BE2C (cell line): ENCODE results near the gene MARCHF7.

Source experiments
- DNase-seq: peaks from one replicate; pipeline ENCODE4 v3.0.0-alpha.2; 2020
- H3K27me3 ChIP-seq: fragments of 250-450 bp; sonication (Bioruptor Pico); 2 replicates; pipeline ENCODE4 v1.5.1; 2020; ENCODE audit warnings: mild to moderate bottlenecking
- H3K36me3 ChIP-seq: fragments of 250-450 bp; sonication (Bioruptor Pico); 2 replicates; pipeline ENCODE4 v1.5.1; 2020; ENCODE audit warnings: mild to moderate bottlenecking
- H3K4me1 ChIP-seq: fragments of 250-450 bp; sonication (Bioruptor Pico); 2 replicates; pipeline ENCODE4 v1.5.1; 2020
- H3K4me3 ChIP-seq: 2 replicates; pipeline ENCODE4 v1.5.1; 2011; ENCODE audit warnings: low read depth, low read length
- H3K9me3 ChIP-seq: fragments of 250-450 bp; sonication (Bioruptor Pico); 2 replicates; pipeline ENCODE4 v1.5.1; 2020
- TF ChIP-seq, protein P1 (sequence below): IDR thresholded peaks from 2 replicates; pipeline ENCODE4 v1.5.1; 2012; ENCODE audit warnings: mild to moderate bottlenecking, low read depth, low read length

The MARCHF7 gene

GRCh38 chr2:159755788-159756187 is 43.5 kb downstream of the MARCHF7 start:
- no peaks in the 10 kb centered on the region for H3K9me3 ChIP-seq
- no peaks in the 10 kb centered on the region for H3K4me1 ChIP-seq
- no peak overlapping the region for H3K4me3 ChIP-seq
- DNase-seq, result no peak
- H3K27me3 ChIP-seq, result no peaks in the 10 kb centered on the region
- TF ChIP-seq, protein P1, sequence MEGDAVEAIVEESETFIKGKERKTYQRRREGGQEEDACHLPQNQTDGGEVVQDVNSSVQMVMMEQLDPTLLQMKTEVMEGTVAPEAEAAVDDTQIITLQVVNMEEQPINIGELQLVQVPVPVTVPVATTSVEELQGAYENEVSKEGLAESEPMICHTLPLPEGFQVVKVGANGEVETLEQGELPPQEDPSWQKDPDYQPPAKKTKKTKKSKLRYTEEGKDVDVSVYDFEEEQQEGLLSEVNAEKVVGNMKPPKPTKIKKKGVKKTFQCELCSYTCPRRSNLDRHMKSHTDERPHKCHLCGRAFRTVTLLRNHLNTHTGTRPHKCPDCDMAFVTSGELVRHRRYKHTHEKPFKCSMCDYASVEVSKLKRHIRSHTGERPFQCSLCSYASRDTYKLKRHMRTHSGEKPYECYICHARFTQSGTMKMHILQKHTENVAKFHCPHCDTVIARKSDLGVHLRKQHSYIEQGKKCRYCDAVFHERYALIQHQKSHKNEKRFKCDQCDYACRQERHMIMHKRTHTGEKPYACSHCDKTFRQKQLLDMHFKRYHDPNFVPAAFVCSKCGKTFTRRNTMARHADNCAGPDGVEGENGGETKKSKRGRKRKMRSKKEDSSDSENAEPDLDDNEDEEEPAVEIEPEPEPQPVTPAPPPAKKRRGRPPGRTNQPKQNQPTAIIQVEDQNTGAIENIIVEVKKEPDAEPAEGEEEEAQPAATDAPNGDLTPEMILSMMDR, result peak; percentile 43
- H3K36me3 ChIP-seq, result peaks cover 17% of the 10 kb centered on the region

- H3K9me3 ChIP-seq, result no peaks in the 10 kb centered on the region
- H3K27me3 ChIP-seq, result no peaks in the 10 kb centered on the region
- DNase-seq, result no peak
- TF ChIP-seq, protein P1, result no peak
- H3K4me3 ChIP-seq, result no peak overlapping the region
- peaks cover 8% of the 10 kb centered on the region; the same call in 1 of the 2 replicates for H3K36me3 ChIP-seq
- no peaks in the 10 kb centered on the region for H3K4me1 ChIP-seq
Measured at GRCh38 chr2:159758239-159758638, 45.9 kb downstream of the MARCHF7 start.

DNA sequence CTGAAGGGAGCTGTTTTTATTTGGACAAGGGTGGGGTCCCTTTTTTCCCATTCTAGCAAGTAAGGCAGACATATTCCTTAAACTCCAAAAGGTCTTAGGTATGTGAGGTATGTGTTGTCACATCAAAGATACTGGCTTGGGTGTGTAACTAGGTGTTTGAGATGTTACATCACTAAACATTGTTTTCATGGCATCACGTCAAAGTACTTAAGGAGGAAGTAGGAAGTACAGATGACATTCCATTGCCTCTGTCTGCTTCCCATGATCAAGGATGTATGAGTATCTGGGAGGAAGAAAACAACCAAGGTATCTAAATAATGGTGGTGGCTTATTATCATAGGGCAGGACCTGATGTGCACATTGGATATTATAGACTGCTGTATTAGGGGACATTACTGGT is 46.4 kb downstream of the MARCHF7 start:
- H3K9me3 ChIP-seq, result no peaks in the 10 kb centered on the region
- DNase-seq, result no peak
- no peak overlapping the region for H3K4me3 ChIP-seq
- no peaks in the 10 kb centered on the region for H3K27me3 ChIP-seq
- peaks cover 8% of the 10 kb centered on the region; the same call in 1 of the 2 replicates for H3K36me3 ChIP-seq
- no peaks in the 10 kb centered on the region for H3K4me1 ChIP-seq
- TF ChIP-seq, protein P1, result no peak

GRCh38 chr2:159759577-159759976 is 47.3 kb downstream of the MARCHF7 start:
- no peak overlapping the region for H3K4me3 ChIP-seq
- H3K27me3 ChIP-seq, result no peaks in the 10 kb centered on the region
- TF ChIP-seq, protein P1, result no peak
- H3K9me3 ChIP-seq, result no peaks in the 10 kb centered on the region
- no peaks in the 10 kb centered on the region for H3K4me1 ChIP-seq
- H3K36me3 ChIP-seq, result peaks cover 8% of the 10 kb centered on the region; the same call in 1 of the 2 replicates
- DNase-seq, result no peak

DNA sequence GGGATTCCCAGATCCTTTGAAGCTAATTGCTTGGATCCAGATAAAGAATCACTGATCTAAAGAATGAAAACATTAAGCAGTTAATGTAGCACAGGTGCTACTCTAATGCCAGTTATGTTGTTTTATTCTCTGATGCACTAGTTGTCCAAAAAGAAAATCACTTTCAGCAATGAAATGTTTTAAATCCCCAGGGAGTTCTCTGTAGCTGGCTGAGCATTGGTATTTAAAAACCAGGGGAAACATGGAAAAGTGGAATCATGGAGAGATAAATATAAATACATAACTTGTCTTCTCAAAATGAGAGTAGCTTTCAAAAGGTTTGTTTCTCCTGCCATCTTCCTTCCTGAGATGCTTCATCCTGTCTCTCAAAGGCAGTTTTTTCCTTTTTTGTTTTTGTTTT is 48.0 kb downstream of the MARCHF7 start:
- peaks cover 8% of the 10 kb centered on the region; the same call in 1 of the 2 replicates for H3K36me3 ChIP-seq
- no peak overlapping the region for H3K4me3 ChIP-seq
- no peak for DNase-seq
- H3K9me3 ChIP-seq, result no peaks in the 10 kb centered on the region
- no peaks in the 10 kb centered on the region for H3K27me3 ChIP-seq
- TF ChIP-seq, protein P1, result no peak
- no peaks in the 10 kb centered on the region for H3K4me1 ChIP-seq

DNA sequence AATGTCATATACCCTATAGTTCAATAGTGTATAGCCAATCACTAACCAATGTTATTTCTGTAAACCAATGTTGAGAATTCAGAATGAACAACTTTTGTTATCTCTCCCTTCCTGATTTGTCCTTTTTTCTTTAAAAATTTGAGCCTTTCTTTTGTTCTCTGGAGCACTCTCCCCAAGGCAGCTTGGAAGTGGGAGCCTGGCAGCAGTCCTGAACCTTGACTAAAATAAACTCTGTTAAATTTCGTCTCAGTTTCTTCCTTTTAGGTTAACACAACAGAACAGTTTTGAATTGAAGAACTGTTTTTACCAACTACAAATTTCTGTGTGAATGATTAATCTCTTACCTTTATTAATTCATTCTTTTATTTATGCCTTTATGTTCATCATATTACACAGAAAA is 49.8 kb downstream of the MARCHF7 start:
- no peak for DNase-seq
- no peak overlapping the region for H3K4me3 ChIP-seq
- H3K9me3 ChIP-seq, result no peaks in the 10 kb centered on the region
- TF ChIP-seq, protein P1, result no peak
- peaks cover 4% of the 10 kb centered on the region; the same call in 1 of the 2 replicates for H3K36me3 ChIP-seq
- H3K4me1 ChIP-seq, result no peaks in the 10 kb centered on the region
- H3K27me3 ChIP-seq, result no peaks in the 10 kb centered on the region
